Measurements from ENCODE around the gene PAK6.

GRCh38 chr15:40292246-40292645 is 53.4 kb downstream of the PAK6 start:
- TF ChIP-seq CTCF (IDR thresholded peaks at IDR 0.05) (no peak), POLR2A (IDR thresholded peaks at IDR 0.05) (no peak)

Measured in heart left ventricle (tissue), 13 donors.